ENCODE results near the gene EMP3.

The EMP3 gene

DNA sequence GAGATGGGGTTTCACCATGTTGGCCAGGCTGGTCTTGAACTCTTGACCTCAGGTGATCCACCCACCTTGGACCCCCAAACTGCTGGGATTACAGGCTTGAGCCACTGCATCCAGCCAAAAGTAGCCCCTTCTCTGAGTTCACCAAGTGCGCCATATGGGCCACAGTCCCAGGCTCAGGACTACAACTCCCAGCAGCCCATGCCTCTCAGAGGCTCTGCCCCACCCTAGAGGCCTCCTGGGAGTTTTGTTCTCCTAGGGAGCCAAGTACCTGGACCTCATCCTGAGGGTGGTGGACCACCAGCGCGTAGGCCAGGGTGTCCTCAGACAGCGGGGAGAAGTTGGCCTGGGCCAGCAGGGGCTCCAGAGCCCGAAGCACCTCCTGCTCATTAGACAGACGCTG is 19.5 kb downstream of the EMP3 start:
- TF ChIP-seq, protein P1, sequence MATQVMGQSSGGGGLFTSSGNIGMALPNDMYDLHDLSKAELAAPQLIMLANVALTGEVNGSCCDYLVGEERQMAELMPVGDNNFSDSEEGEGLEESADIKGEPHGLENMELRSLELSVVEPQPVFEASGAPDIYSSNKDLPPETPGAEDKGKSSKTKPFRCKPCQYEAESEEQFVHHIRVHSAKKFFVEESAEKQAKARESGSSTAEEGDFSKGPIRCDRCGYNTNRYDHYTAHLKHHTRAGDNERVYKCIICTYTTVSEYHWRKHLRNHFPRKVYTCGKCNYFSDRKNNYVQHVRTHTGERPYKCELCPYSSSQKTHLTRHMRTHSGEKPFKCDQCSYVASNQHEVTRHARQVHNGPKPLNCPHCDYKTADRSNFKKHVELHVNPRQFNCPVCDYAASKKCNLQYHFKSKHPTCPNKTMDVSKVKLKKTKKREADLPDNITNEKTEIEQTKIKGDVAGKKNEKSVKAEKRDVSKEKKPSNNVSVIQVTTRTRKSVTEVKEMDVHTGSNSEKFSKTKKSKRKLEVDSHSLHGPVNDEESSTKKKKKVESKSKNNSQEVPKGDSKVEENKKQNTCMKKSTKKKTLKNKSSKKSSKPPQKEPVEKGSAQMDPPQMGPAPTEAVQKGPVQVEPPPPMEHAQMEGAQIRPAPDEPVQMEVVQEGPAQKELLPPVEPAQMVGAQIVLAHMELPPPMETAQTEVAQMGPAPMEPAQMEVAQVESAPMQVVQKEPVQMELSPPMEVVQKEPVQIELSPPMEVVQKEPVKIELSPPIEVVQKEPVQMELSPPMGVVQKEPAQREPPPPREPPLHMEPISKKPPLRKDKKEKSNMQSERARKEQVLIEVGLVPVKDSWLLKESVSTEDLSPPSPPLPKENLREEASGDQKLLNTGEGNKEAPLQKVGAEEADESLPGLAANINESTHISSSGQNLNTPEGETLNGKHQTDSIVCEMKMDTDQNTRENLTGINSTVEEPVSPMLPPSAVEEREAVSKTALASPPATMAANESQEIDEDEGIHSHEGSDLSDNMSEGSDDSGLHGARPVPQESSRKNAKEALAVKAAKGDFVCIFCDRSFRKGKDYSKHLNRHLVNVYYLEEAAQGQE (IDR thresholded peaks at IDR 0.05; ENCODE audit: low read depth): no peak
- TF ChIP-seq YY1 (IDR thresholded peaks at IDR 0.05; ENCODE audit: low read depth) (no peak), TCF12 (IDR thresholded peaks at IDR 0.05; ENCODE audit: low read depth) (no peak), RAD21 (IDR thresholded peaks at IDR 0.05; ENCODE audit: low read depth) (no peak), EP300 (IDR thresholded peaks at IDR 0.05; ENCODE audit: borderline replicate concordance) (no peak), CEBPB (IDR thresholded peaks at IDR 0.05) (no peak), TAF1 (IDR thresholded peaks at IDR 0.05; ENCODE audit: low read depth) (no peak), ZBTB7A (IDR thresholded peaks at IDR 0.05; ENCODE audit: low read depth) (no peak), FOXM1 (IDR thresholded peaks at IDR 0.05; ENCODE audit: borderline replicate concordance, low read depth) (no peak), TEAD4 (IDR thresholded peaks at IDR 0.05) (no peak), EGR1 (IDR thresholded peaks at IDR 0.05) (no peak)
- TF ChIP-seq, protein P2, sequence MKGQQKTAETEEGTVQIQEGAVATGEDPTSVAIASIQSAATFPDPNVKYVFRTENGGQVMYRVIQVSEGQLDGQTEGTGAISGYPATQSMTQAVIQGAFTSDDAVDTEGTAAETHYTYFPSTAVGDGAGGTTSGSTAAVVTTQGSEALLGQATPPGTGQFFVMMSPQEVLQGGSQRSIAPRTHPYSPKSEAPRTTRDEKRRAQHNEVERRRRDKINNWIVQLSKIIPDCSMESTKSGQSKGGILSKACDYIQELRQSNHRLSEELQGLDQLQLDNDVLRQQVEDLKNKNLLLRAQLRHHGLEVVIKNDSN (IDR thresholded peaks at IDR 0.05): no peak

DNA sequence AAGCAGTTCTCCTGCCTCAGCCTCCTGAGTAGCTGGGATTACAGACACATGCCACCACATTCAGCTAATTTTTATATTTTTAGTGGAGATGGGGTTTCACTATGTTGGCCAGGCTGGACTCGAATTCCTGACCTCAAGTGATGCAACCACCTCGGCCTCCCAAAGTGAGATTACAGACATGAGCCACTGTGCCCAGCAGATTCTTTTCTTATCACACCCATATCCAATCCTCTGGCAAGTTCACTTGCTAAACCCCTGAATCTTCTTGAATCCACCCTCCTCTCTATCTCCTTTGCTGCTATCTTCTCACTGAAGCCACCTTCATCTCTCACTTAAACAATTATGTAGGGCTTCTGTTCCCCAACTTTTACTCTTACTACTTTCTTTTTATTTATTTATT is 20.8 kb downstream of the EMP3 start:
- no peak for TF ChIP-seq CEBPB (IDR thresholded peaks at IDR 0.05)
- no peak for TF ChIP-seq EGR1 (IDR thresholded peaks at IDR 0.05)
- no peak for TF ChIP-seq YY1 (IDR thresholded peaks at IDR 0.05; ENCODE audit: low read depth)
- TF ChIP-seq TEAD4 (IDR thresholded peaks at IDR 0.05): no peak
- TF ChIP-seq, protein P1 (IDR thresholded peaks at IDR 0.05; ENCODE audit: low read depth): no peak
- no peak for TF ChIP-seq TAF1 (IDR thresholded peaks at IDR 0.05; ENCODE audit: low read depth)
- TF ChIP-seq TCF12 (IDR thresholded peaks at IDR 0.05; ENCODE audit: low read depth): no peak
- TF ChIP-seq, protein P3, sequence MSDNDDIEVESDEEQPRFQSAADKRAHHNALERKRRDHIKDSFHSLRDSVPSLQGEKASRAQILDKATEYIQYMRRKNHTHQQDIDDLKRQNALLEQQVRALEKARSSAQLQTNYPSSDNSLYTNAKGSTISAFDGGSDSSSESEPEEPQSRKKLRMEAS (IDR thresholded peaks at IDR 0.05): no peak
- no peak for TF ChIP-seq ZBTB7A (IDR thresholded peaks at IDR 0.05; ENCODE audit: low read depth)
- TF ChIP-seq NFIC (IDR thresholded peaks at IDR 0.05): no peak
- TF ChIP-seq, protein P2 (IDR thresholded peaks at IDR 0.05): no peak
- TF ChIP-seq CREB1 (IDR thresholded peaks at IDR 0.05; ENCODE audit: low read depth): no peak
- TF ChIP-seq RAD21 (IDR thresholded peaks at IDR 0.05; ENCODE audit: low read depth): no peak
- no peak for TF ChIP-seq EP300 (IDR thresholded peaks at IDR 0.05; ENCODE audit: borderline replicate concordance)

DNA sequence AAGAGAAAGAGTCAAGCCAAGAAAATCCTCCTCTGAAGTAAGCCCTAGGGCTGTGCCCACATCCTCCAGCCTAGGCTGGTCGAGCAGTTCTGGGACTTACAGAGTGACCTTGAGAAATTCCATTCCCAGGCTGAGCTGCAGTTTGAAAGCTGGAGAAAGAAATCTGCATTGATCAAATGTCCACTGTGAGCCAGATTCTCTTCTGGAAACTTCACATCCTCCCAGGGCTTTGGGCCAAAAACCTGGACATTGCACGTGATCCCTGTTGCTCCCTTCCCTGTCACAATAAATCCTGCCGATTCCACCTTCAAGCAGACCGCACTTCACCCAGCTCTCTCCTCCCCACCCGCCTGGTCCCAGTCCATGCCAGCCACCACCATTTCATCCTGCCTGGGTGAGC is 22.7 kb downstream of the EMP3 start:
- TF ChIP-seq YY1 (IDR thresholded peaks at IDR 0.05; ENCODE audit: low read depth) (no peak), CEBPB (IDR thresholded peaks at IDR 0.05) (no peak), ZBTB7A (IDR thresholded peaks at IDR 0.05; ENCODE audit: low read depth) (no peak), RAD21 (IDR thresholded peaks at IDR 0.05; ENCODE audit: low read depth) (no peak), EGR1 (IDR thresholded peaks at IDR 0.05) (no peak), TAF1 (IDR thresholded peaks at IDR 0.05; ENCODE audit: low read depth) (no peak), TCF12 (IDR thresholded peaks at IDR 0.05; ENCODE audit: low read depth) (no peak), TEAD4 (IDR thresholded peaks at IDR 0.05) (no peak), CREB1 (IDR thresholded peaks at IDR 0.05; ENCODE audit: low read depth) (no peak)
- TF ChIP-seq, protein P2 (IDR thresholded peaks at IDR 0.05): no peak

DNA sequence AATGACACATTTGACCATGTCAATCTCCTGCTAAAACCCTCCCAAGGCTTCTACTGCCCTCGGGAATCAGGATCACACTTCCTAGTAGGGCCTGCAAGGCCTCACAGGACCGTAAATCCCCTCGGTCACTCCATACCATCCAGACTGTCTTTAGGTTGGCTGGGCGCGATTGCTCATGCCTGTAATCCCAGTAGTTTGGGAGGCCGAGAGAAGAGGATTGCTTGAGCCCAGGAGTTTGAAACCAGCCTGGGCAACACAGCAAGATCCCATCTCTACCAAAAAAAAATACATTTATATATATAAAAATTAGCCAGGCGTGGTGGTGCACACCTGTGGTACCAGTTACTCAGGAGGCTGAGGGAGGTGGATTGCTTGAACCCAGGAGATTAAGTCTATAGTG is 23.4 kb downstream of the EMP3 start:
- TF ChIP-seq CEBPB (IDR thresholded peaks at IDR 0.05) (no peak), FOXM1 (IDR thresholded peaks at IDR 0.05; ENCODE audit: borderline replicate concordance, low read depth) (no peak), RAD21 (IDR thresholded peaks at IDR 0.05; ENCODE audit: low read depth) (no peak), CREB1 (IDR thresholded peaks at IDR 0.05; ENCODE audit: low read depth) (no peak), EP300 (IDR thresholded peaks at IDR 0.05; ENCODE audit: borderline replicate concordance) (no peak), YY1 (IDR thresholded peaks at IDR 0.05; ENCODE audit: low read depth) (no peak), TEAD4 (IDR thresholded peaks at IDR 0.05) (no peak), EGR1 (IDR thresholded peaks at IDR 0.05) (no peak), TAF1 (IDR thresholded peaks at IDR 0.05; ENCODE audit: low read depth) (no peak)
- TF ChIP-seq, protein P3 (IDR thresholded peaks at IDR 0.05): no peak
- TF ChIP-seq, protein P2 (IDR thresholded peaks at IDR 0.05): no peak

DNA sequence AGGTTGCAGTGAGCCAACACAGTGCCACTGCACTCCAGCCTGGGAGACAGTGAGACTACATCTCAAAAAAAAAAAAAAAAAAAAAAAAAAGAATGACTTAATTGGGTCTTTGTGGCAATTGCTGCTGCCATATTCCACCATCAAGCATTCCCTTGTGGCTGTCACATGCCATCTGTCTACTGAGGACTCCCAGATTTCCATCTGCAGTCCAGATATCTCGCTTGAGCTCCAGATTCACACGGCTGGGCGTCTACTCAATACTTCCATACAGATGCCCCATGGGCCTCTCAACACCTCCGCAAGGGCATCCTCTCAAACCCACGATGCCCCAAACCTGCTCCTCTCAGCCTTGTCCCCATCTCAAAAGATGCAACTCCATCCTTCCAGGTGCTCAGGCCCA is 25.5 kb downstream of the EMP3 start:
- TF ChIP-seq, protein P3 (IDR thresholded peaks at IDR 0.05): no peak
- TF ChIP-seq, protein P1 (IDR thresholded peaks at IDR 0.05; ENCODE audit: low read depth): no peak
- TF ChIP-seq CREB1 (IDR thresholded peaks at IDR 0.05; ENCODE audit: low read depth) (no peak), RAD21 (IDR thresholded peaks at IDR 0.05; ENCODE audit: low read depth) (no peak), ZBTB7A (IDR thresholded peaks at IDR 0.05; ENCODE audit: low read depth) (no peak), FOXM1 (IDR thresholded peaks at IDR 0.05; ENCODE audit: borderline replicate concordance, low read depth) (no peak), TCF12 (IDR thresholded peaks at IDR 0.05; ENCODE audit: low read depth) (no peak), TEAD4 (IDR thresholded peaks at IDR 0.05) (no peak), EP300 (IDR thresholded peaks at IDR 0.05; ENCODE audit: borderline replicate concordance) (no peak), CEBPB (IDR thresholded peaks at IDR 0.05) (no peak), TAF1 (IDR thresholded peaks at IDR 0.05; ENCODE audit: low read depth) (no peak), NFIC (IDR thresholded peaks at IDR 0.05) (no peak), EGR1 (IDR thresholded peaks at IDR 0.05) (no peak), YY1 (IDR thresholded peaks at IDR 0.05; ENCODE audit: low read depth) (no peak)
- TF ChIP-seq, protein P2 (IDR thresholded peaks at IDR 0.05): no peak

Measured in Ishikawa (cell line).